Suprapubic skin (tissue), 3 donors: ENCODE measurements around the gene CCDC38.

Experiments used
- EP300 ChIP-seq: sonication (generic); formaldehyde crosslinking; IDR thresholded peaks from one replicate; pipeline ENCODE4 v1.6.1; 2017; ENCODE audit warnings: antibody characterized with exemption
- POLR2A ChIP-seq, 2 donors: fragments of 450-650 bp; IDR thresholded peaks; one replicate each; pipeline ENCODE4 v1.6.1; 2017; ENCODE audit warnings: antibody characterized with exemption in 2 of 2, mild to moderate bottlenecking in 2 of 2, moderate library complexity in 2 of 2
- TF ChIP-seq, protein P1 (sequence below), 2 donors: fragments of 200-600 bp in 1 of 2; fragments of 450-650 bp in 1 of 2; sonication (generic) in 1 of 2; IDR thresholded peaks; one replicate each; pipeline ENCODE4 v1.5.1; 2016 to 2019; ENCODE audit warnings: antibody characterized with exemption in 2 of 2, mild to moderate bottlenecking in 1 of 2, moderate library complexity in 1 of 2

DNA sequence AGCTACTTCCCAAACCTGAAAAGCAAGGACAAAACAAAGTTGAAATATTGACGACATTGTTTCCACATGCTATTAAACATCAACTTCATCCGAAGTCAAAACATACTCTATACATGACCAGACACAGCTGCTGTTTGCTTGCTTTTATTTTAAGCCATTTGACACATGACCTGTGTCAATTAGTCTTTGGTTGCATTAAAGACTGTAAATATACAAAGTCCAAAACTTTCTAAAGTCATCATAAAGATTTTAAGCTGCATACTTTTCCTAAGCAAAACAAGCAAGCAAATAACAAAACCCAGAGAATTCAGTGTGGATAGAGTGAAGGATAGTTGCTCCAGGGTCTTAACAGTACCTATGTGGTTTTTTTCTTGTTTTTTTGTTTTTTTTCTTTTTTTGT is 31.9 kb upstream of the CCDC38 start:
- TF ChIP-seq, protein P1, sequence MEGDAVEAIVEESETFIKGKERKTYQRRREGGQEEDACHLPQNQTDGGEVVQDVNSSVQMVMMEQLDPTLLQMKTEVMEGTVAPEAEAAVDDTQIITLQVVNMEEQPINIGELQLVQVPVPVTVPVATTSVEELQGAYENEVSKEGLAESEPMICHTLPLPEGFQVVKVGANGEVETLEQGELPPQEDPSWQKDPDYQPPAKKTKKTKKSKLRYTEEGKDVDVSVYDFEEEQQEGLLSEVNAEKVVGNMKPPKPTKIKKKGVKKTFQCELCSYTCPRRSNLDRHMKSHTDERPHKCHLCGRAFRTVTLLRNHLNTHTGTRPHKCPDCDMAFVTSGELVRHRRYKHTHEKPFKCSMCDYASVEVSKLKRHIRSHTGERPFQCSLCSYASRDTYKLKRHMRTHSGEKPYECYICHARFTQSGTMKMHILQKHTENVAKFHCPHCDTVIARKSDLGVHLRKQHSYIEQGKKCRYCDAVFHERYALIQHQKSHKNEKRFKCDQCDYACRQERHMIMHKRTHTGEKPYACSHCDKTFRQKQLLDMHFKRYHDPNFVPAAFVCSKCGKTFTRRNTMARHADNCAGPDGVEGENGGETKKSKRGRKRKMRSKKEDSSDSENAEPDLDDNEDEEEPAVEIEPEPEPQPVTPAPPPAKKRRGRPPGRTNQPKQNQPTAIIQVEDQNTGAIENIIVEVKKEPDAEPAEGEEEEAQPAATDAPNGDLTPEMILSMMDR (IDR thresholded peaks at IDR 0.05), result no peak
- TF ChIP-seq POLR2A (IDR thresholded peaks at IDR 0.05), result no peak
- no peak for TF ChIP-seq EP300
